HFFc6 (cell line): Measurements from ENCODE around the gene LPAR3. TPM values are rescaled to one million over a fixed set of nuclear protein-coding genes. Genes with fewer than 3 reads are reported as not detected.

ENCODE experiments used
- DNase-seq: peaks from one replicate; pipeline ENCODE4 v3.0.0-alpha.2; 2018
- H3K27ac Mint-ChIP-seq: 2 replicates; pipeline ENCODE4 v1.8.0; 2020; ENCODE audit warnings: mild to moderate bottlenecking, mixed read lengths
- H3K27me3 Mint-ChIP-seq: 2 replicates; pipeline ENCODE4 v1.8.0; 2021; ENCODE audit warnings: mild to moderate bottlenecking, moderate library complexity, mixed read lengths; ENCODE audit not compliant: insufficient read depth
- H3K36me3 Mint-ChIP-seq: 2 replicates; pipeline ENCODE4 v1.8.0; 2021; ENCODE audit warnings: low read depth, mixed read lengths
- H3K4me1 Mint-ChIP-seq: 2 replicates; pipeline ENCODE4 v1.8.0; 2020; ENCODE audit warnings: low read depth, mixed read lengths
- H3K4me3 Mint-ChIP-seq: 2 replicates; pipeline ENCODE4 v1.8.0; 2020; ENCODE audit warnings: mild to moderate bottlenecking, moderate library complexity, mixed read lengths
- H3K9me3 Mint-ChIP-seq: 2 replicates; pipeline ENCODE4 v1.8.0; 2020; ENCODE audit warnings: mild to moderate bottlenecking, mixed read lengths
- total RNA-seq, 6 experiments: library from RNA; stranded (reverse); fragmentation: NEBNext Ultra II Directional; extraction: Animal tissue kit (Norgen Biotek cat#: 25700); gene quantifications; 2 replicates in 1 of 6; 3 replicates in 5 of 6; pipeline ENCODE4 v1.2.3, GENCODE V29; 2021
- TF ChIP-seq, protein P1 (sequence below): fragments of 200-600 bp; sonication (generic); IDR thresholded peaks from 2 replicates; pipeline ENCODE4 v1.5.0; 2021; ENCODE audit warnings: antibody characterized with exemption, mild to moderate bottlenecking

LPAR3 gene
- total RNA-seq, 6 experiments from 2014 or later, result 0.28 to 3.1 (median 2.0) TPM

GRCh38 chr1:84827976-84828375 is 65.0 kb downstream of the LPAR3 start:
- H3K27ac Mint-ChIP-seq, result no peak overlapping the region
- H3K27me3 Mint-ChIP-seq, result peaks cover 4% of the 10 kb centered on the region
- DNase-seq, result no peak
- H3K36me3 Mint-ChIP-seq, result no peaks in the 10 kb centered on the region
- no peak overlapping the region for H3K4me3 Mint-ChIP-seq
- no peaks in the 10 kb centered on the region for H3K9me3 Mint-ChIP-seq
- TF ChIP-seq, protein P1, sequence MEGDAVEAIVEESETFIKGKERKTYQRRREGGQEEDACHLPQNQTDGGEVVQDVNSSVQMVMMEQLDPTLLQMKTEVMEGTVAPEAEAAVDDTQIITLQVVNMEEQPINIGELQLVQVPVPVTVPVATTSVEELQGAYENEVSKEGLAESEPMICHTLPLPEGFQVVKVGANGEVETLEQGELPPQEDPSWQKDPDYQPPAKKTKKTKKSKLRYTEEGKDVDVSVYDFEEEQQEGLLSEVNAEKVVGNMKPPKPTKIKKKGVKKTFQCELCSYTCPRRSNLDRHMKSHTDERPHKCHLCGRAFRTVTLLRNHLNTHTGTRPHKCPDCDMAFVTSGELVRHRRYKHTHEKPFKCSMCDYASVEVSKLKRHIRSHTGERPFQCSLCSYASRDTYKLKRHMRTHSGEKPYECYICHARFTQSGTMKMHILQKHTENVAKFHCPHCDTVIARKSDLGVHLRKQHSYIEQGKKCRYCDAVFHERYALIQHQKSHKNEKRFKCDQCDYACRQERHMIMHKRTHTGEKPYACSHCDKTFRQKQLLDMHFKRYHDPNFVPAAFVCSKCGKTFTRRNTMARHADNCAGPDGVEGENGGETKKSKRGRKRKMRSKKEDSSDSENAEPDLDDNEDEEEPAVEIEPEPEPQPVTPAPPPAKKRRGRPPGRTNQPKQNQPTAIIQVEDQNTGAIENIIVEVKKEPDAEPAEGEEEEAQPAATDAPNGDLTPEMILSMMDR, result no peak
- no peaks in the 10 kb centered on the region; the same call in 1 of the 2 replicates for H3K4me1 Mint-ChIP-seq

- no peak for DNase-seq
- Mint-ChIP-seq H3K36me3 (no peaks in the 10 kb centered on the region), H3K4me3 (no peak overlapping the region), H3K9me3 (no peaks in the 10 kb centered on the region), H3K27me3 (peaks cover 4% of the 10 kb centered on the region), H3K4me1 (no peaks in the 10 kb centered on the region), H3K27ac (no peak overlapping the region)
- TF ChIP-seq, protein P1, result no peak
These were observed 65.5 kb downstream of the LPAR3 start for GRCh38 chr1:84827555-84827954.

DNA sequence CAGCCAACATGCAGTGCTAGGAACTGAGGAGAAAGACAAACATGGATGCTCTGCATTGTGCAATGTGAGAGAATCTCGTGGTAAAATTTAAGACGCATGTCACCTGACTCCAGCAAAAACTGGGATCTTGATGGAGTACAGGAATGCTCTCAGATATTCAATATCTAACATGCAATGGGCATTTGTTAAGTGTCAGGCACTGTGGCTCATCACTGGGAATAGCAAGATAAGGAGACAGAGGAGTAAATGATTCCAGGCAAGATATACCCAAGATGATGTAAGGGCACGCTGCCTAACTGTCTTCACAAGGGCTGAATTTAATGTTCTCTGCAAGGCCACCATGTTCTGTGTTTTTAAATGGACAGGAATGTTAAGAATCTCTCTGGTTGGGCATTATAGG is 67.8 kb downstream of the LPAR3 start:
- Mint-ChIP-seq H3K27me3 (peaks cover 12% of the 10 kb centered on the region), H3K36me3 (no peaks in the 10 kb centered on the region), H3K9me3 (no peaks in the 10 kb centered on the region), H3K4me3 (no peak overlapping the region), H3K27ac (no peak overlapping the region), H3K4me1 (no peaks in the 10 kb centered on the region)
- no peak for DNase-seq
- TF ChIP-seq, protein P1, result no peak

- Mint-ChIP-seq H3K9me3 (no peaks in the 10 kb centered on the region), H3K36me3 (no peaks in the 10 kb centered on the region), H3K27me3 (peaks cover 16% of the 10 kb centered on the region; the same call in 1 of the 2 replicates), H3K4me1 (no peaks in the 10 kb centered on the region), H3K27ac (no peak overlapping the region), H3K4me3 (no peak overlapping the region)
- DNase-seq, result no peak
- TF ChIP-seq, protein P1, result no peak
These were observed 69.0 kb downstream of the LPAR3 start for GRCh38 chr1:84823991-84824390.

GRCh38 chr1:84823511-84823910 is 69.5 kb downstream of the LPAR3 start:
- no peak overlapping the region for H3K4me3 Mint-ChIP-seq
- H3K4me1 Mint-ChIP-seq, result no peaks in the 10 kb centered on the region
- H3K27me3 Mint-ChIP-seq, result peaks cover 16% of the 10 kb centered on the region; the same call in 1 of the 2 replicates
- H3K36me3 Mint-ChIP-seq, result no peaks in the 10 kb centered on the region
- TF ChIP-seq, protein P1, result no peak
- no peak overlapping the region for H3K27ac Mint-ChIP-seq
- H3K9me3 Mint-ChIP-seq, result no peaks in the 10 kb centered on the region
- no peak for DNase-seq

- no peaks in the 10 kb centered on the region for H3K36me3 Mint-ChIP-seq
These were observed 82.7 kb downstream of the LPAR3 start for GRCh38 chr1:84810343-84810742.

More at GRCh38 chr1:84810343-84810742, 82.7 kb downstream of the LPAR3 start:
- no peak overlapping the region for H3K27ac Mint-ChIP-seq
- TF ChIP-seq, protein P1, result no peak
- no peaks in the 10 kb centered on the region for H3K4me1 Mint-ChIP-seq
- H3K9me3 Mint-ChIP-seq, result no peaks in the 10 kb centered on the region
- peaks cover 15% of the 10 kb centered on the region for H3K27me3 Mint-ChIP-seq
- no peak overlapping the region for H3K4me3 Mint-ChIP-seq
- no peak for DNase-seq
